K562 (cell line): ENCODE results near the gene TCEAL9.

Experiments
- CHD4 ChIP-seq: fragments of 200-600 bp; sonication (generic); IDR thresholded peaks from 3 replicates; pipeline ENCODE4 v1.6.1; 2012; ENCODE audit warnings: low read depth, mild to moderate bottlenecking, mixed read lengths, low read length, inconsistent platforms; ENCODE audit not compliant: insufficient read depth, insufficient replicate concordance, poor library complexity, severe bottlenecking
- EZH2 ChIP-seq: IDR thresholded peaks from 2 replicates; pipeline ENCODE4 v1.6.1; 2012; ENCODE audit warnings: low read depth, mild to moderate bottlenecking, inconsistent platforms, low read length, borderline replicate concordance
- FOXK1 ChIP-seq: sonication (generic); formaldehyde crosslinking; IDR thresholded peaks from 2 replicates; pipeline ENCODE4 v1.8.0; 2022; ENCODE audit warnings: missing genetic modification reagents, mild to moderate bottlenecking, borderline replicate concordance
- NFRKB ChIP-seq: fragments of 450-650 bp; IDR thresholded peaks from 2 replicates; pipeline ENCODE4 v1.6.1; 2016; ENCODE audit warnings: low read depth
- POLR2A ChIP-seq: fragments of 450-650 bp; conservative IDR thresholded peaks from 2 replicates; pipeline ENCODE4 v1.6.1; 2016
- SMARCE1 ChIP-seq: fragments of 450-650 bp; IDR thresholded peaks from 2 replicates; pipeline ENCODE4 v1.7.1; 2016; ENCODE audit warnings: mild to moderate bottlenecking
- YY1 ChIP-seq, 3 experiments: IDR thresholded peaks; 2 replicates each; pipeline ENCODE4 v1.6.1; 2011; ENCODE audit warnings: low read length in 2 of 3, mild to moderate bottlenecking in 2 of 3, moderate library complexity in 2 of 3, borderline replicate concordance in 1 of 3, control low read depth in 1 of 3, low read depth in 1 of 3; ENCODE audit not compliant: insufficient read depth in 3 of 3, insufficient replicate concordance in 2 of 3, control insufficient read depth in 1 of 3, insufficient read length in 1 of 3; ENCODE audit errors: extremely low read depth in 1 of 3
- TF ChIP-seq, protein P1 (sequence below), 3 experiments: IDR thresholded peaks in 2 of 3; conservative IDR thresholded peaks in 1 of 3; 2 replicates each; pipeline ENCODE4 v1.5.1; 2011 to 2012; ENCODE audit warnings: low read length in 3 of 3, mild to moderate bottlenecking in 3 of 3, control low read depth in 2 of 3, improper control_type of control experiment in 1 of 3, inconsistent platforms in 1 of 3, low read depth in 1 of 3, mixed read lengths in 1 of 3, moderate library complexity in 1 of 3; ENCODE audit not compliant: insufficient read depth in 2 of 3
- TF ChIP-seq, protein P2 (sequence below): sonication (generic); formaldehyde crosslinking; IDR thresholded peaks from 2 replicates; pipeline ENCODE4 v1.9.0; 2022; ENCODE audit warnings: mild to moderate bottlenecking, missing genetic modification reagents
- TF ChIP-seq, protein P3 (sequence below): conservative IDR thresholded peaks from 2 replicates; pipeline ENCODE4 v1.6.1; 2011; ENCODE audit warnings: low read depth, mild to moderate bottlenecking, low read length; ENCODE audit not compliant: control insufficient read depth

DNA sequence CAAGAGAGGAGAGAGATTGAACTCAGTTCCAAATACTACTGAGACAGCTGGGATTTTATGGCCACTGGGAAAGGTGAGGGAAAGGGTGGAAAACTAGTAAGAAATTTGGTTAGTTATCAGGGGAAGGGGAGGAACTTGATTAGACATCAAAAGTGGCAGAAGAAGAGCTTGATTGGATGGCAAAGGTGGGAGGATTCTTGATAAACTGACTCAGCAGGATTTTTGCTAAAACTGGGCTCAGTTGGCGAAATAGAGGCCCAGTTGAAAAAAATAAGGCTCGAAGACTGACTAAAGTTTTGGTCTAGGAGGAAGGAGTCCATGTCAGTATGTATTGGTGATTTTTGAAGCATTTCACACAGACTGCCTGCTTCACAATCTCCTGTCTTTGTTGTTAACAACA, 30.0 kb downstream of the TCEAL9 start:
- TF ChIP-seq, protein P1, sequence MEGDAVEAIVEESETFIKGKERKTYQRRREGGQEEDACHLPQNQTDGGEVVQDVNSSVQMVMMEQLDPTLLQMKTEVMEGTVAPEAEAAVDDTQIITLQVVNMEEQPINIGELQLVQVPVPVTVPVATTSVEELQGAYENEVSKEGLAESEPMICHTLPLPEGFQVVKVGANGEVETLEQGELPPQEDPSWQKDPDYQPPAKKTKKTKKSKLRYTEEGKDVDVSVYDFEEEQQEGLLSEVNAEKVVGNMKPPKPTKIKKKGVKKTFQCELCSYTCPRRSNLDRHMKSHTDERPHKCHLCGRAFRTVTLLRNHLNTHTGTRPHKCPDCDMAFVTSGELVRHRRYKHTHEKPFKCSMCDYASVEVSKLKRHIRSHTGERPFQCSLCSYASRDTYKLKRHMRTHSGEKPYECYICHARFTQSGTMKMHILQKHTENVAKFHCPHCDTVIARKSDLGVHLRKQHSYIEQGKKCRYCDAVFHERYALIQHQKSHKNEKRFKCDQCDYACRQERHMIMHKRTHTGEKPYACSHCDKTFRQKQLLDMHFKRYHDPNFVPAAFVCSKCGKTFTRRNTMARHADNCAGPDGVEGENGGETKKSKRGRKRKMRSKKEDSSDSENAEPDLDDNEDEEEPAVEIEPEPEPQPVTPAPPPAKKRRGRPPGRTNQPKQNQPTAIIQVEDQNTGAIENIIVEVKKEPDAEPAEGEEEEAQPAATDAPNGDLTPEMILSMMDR (IDR thresholded peaks at IDR 0.05 in 2 of 3, conservative IDR thresholded peaks at IDR 0.05 in 1 of 3; ENCODE audit: insufficient read depth in 2 of 3, low read depth in 1 of 3, low read length in 3 of 3), result no peak
- TF ChIP-seq EZH2 (no peak), POLR2A (no peak), FOXK1 (CRISPR knock-in tag) (no peak), NFRKB (no peak), CHD4 (no peak), YY1 (IDR thresholded peaks at IDR 0.05; ENCODE audit: borderline replicate concordance in 1 of 3, control insufficient read depth in 1 of 3, extremely low read depth in 1 of 3, insufficient read depth in 3 of 3, insufficient read length in 1 of 3, insufficient replicate concordance in 2 of 3, low read depth in 1 of 3, low read length in 2 of 3) (no peak), SMARCE1 (no peak)
- TF ChIP-seq, protein P2, sequence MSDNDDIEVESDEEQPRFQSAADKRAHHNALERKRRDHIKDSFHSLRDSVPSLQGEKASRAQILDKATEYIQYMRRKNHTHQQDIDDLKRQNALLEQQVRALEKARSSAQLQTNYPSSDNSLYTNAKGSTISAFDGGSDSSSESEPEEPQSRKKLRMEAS (CRISPR knock-in tag), result no peak
- TF ChIP-seq, protein P3, sequence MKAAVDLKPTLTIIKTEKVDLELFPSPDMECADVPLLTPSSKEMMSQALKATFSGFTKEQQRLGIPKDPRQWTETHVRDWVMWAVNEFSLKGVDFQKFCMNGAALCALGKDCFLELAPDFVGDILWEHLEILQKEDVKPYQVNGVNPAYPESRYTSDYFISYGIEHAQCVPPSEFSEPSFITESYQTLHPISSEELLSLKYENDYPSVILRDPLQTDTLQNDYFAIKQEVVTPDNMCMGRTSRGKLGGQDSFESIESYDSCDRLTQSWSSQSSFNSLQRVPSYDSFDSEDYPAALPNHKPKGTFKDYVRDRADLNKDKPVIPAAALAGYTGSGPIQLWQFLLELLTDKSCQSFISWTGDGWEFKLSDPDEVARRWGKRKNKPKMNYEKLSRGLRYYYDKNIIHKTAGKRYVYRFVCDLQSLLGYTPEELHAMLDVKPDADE, result no peak
